NCI-H128 (cell line): Measurements from ENCODE around the gene C11orf42.
"Not testable (repeated sequence)": the region's sequence is repeated elsewhere in the genome, so short reads cannot be mapped to it uniquely, and the experiment has no call there.

ENCODE experiments used
- DNase-seq: peaks from one replicate; lab custom pipeline; 2025; ENCODE audit not compliant: unreplicated experiment; lab: John Stamatoyannopoulos, UW

The C11orf42 gene

DNA sequence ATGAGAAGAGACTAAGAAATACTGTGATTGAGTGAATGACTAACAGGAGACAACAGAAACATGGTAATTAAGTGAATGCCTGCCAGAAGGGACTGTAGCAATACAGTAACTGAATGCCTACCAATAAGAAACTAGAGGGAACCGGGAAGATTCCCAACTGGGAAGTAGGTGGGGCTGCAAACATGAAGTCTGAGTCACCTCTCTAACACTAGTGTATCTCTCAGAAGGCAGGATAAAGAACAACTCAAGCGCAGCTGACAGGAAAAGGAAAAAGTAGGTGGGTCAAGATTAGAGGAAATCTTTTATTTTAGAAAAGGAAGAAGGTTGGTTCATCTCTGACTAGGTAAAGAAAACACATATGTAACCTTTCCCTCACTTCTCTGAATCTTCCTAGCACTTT lies 14.0 kb downstream of the C11orf42 start:
- DNase-seq, result no peak

DNA sequence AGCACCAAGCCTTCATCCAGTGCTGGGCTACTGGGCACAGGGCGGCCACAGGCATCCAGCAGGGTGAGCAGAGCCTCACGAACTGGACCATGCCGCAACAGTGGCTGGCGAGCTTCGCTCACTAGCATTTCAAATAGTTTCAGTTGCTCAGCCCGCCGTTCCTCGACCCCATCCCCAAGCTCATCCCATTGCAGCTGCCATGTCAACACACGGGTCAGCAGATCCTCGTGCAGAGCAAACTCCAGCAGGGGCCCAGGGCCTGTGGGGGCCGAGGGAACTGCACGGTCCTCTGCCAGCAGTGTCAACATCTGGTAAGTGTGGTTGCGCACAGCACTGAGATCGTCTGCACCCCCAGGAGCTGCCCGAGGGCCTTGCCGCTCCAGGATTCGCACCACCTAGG lies 18.5 kb downstream of the C11orf42 start:
- DNase-seq, result no peak

DNA sequence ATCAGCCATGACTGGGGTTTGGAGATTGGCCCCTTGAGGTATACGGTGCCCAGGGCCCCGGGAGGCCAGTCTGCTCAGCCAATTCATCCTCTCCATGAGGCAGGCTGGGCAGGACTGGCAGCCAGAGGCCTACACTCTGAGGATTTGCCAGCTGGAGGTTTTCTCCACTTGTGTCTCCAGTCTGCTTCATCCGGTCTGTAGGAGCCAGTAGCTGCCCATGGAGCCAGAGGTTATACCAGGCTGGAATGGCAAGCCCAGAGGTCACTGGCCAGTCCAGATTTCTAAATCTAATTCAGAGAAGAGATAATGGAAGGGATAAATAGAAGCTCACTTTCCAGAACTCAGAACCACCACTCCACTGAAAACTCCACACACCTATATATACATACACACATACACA lies 19.1 kb downstream of the C11orf42 start:
- DNase-seq, result no peak

DNA sequence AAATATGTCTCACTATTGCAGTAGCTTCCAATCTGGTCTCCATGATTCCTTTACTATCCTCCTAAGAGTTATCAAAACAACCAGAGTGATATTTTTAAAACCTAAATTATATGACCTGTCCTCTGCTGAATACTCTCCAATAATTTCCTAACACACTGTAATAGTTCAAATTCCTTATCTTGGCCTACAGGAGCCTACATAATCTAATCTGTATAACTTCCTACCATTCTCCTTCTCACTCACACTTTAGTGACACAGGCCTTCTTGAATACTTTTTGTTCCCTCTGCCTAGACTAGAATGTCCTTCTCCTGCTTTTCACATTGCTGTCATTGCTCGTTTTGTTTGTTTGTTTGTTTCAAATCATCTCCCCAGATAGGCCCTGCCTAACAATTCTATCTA lies 19.7 kb downstream of the C11orf42 start:
- DNase-seq, result no peak

DNA sequence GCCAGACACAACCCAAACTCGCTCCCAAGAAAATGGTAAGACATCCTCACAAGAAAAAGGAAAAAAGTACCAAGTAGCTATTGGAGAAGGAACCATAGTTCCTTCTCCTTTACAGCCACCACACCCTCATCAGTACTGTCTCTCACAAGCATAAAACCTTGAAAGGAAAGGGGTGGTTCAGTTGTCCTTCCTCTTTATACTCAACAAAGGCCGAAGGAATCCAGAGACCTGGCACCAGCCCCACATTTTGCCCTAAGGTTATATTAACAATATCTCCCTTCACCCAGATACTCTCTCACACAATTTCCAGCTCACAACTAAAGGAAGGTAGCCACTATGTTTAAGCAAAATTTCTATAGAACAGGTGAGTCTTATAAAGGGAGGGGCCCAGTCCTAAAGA lies 20.5 kb downstream of the C11orf42 start:
- no peak for DNase-seq

DNA sequence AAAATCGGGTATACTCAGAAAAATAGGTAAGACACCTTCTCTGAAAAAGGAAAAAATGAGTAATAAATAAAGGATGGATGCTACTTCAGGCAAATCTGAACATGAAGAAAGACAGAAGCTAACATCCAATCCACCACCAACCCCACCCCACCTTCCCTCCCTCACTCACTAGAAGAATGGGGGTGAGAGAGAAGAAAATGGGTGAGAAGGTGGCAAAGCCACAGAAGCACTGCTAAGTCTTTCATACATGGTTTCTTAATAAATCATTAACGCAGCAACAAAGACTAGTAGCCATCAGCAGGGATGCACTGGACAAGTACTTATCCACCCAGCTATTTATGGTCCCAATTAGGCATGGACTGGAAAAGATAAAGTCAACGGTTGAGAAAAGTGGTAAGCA lies 23.2 kb downstream of the C11orf42 start:
- no peak for DNase-seq

DNA sequence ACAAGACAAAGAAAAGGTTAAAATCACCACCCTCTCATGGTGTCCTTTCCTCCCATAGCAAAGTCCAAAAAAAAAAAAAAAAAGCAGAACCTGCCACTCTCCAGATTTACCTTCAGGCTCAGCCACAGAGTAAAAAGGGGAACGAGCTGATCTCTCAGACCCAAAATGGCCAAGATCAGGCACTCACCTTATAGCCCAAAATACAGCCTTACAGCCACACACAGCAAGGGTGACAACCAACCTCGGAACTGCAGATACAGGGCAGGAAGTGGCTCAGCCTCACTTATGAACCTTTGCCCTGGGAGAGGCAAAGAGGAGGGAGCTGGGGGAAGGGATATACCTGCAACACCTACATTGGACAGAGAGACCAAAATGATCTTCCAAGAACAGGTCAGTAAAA lies 24.6 kb downstream of the C11orf42 start:
- no peak for DNase-seq

DNA sequence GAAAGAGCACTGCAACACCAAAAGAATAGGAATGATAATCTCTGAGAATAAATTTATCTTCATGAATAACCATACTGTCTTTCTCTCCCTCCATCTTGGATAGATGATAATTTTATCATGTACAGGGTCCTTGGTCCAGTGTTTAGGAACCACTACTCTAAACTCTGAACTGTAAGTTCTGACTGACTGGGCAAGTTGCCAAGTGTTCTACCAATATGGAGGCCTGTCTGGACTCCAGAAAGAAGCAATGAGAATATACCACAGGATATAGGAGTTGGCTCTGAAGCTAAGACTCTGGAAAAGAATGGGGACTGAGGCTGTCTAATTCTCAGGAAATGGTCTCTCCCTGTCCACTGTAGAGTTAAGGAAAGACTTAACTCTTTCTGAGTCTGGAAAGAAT lies 27.5 kb downstream of the C11orf42 start:
- DNase-seq, result no peak

DNA sequence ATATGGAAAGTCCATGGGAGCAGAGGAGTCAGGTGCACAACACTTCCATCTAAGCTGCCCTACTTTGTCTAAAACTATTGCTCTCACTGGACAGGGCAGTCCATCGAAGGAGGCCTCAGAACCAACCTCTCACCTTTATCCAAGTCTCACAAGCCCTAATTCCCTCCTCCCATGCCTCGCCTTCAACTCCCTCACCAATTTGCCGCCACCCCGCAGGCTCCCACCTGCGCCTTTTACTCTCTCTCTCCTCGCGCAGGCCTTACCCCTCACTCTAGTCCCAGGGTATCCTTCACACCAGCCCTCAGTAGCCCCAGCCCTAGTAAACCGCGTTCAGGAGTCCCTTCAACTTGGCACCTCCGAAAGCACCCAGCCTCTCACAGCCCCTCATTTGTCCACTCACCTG lies 28.6 kb downstream of the C11orf42 start:
- DNase-seq, result no peak

DNA sequence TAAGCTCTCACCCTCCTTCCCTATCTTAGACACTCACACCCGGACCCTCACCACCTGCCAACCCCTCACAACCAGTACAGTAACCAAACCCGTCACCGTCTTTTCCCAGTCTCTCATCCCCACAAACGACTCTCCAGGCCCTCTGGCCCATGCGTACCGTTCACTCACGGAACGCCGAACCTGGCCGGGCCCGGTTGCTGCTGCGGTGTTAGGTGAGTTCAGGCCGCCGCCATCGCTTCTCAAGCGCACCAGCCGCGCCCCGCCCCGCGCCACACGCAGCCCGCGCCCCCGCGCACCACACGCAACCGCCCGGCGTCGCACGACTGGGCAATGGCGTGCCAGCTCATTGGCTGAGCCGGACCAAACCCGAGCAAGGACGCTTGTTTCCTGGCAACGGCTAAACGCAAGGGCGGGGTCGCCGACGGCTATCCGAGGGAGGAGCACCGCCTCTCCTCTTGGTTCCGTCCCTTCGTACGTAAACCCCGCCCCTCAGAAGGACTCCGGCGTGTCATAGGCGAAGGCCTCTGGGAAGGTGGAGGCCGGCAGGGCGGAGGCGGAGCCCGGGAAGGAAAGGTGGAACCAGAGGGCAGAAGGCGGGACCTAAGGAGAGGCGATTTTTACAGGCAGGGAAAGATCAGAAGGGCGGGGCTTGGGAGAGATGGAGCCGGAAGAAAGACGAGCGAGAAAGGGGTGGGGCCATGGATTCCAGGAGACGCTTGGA lies 29.2 kb downstream of the C11orf42 start, which contains the start of gene FHIP1B:
TSS of gene FHIP1B (minus strand) at position 250 of the 721 bp plus-strand sequence. CDS start 10,120 bp downstream, outside the sequence.
- DNase-seq, result peak; percentile 97

DNA sequence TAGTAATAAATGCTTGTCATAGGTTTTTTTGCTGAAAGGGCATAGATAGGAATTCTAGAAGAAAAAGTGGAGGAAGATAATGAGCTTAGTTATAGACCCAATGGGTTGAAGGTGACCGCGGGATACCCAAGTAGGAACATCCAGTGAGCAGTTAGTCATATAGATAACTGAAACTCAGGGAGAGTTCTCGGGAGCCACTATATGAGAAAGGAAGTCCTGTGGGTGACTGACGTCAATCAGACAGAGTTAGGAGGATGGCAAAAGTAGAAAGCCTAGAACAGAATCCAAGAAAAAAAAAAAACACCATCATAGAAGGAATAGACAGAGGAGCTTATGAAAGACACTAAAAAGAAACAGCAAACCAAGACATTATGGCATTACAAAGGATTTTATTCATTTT lies 31.9 kb downstream of the C11orf42 start:
- no peak for DNase-seq

DNA sequence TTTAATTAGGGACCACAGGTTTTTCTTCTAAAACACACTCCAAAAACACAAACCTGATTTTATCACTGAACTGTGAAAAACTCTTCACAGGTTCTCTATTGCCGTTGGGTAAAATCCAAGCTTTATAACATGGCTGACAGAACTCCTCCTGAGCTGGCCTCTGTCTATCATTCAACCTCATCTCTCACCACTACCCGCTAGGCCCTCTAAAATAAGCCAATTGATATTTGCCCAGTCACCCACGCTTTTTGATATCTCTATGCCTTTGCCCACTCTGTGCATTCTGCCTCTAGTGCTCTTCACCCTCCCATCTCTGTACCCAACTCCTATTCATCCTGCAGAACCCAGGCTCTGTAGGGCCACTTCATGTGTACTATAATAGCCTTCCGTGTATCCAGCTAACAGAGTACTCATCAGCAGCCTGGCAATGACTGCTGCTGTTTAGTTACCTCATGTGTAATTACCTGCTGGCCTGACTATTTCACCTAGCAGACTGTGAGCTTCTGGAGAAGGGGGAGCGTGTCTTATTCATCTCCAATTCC lies 32.5 kb downstream of the C11orf42 start:
- no peak for DNase-seq

DNA sequence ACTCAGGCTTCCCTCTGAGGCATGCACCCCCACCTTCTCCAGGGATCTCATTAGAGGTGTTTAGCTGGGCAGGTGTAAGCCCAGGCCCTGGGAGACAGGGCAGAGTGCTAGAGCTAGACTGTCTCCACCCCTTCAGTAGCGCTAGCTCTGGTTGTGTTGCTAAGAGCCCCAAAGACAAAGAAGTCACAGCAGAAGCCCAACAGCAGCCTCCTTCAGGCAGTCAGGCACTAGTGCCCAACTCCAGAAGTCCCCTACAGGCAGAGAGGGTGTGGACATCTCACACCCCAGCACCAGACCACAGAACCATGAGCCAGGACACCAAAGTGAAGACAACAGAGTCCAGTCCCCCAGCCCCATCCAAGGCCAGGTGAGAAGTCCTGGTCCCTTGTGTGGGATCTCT lies 33.5 kb downstream of the C11orf42 start, which contains the start of gene CNGA4:
TSS of gene CNGA4 (plus strand) at position 188 of the 400 bp plus-strand sequence. CDS start at position 306, 118 bp downstream.
- DNase-seq, result no peak

DNA sequence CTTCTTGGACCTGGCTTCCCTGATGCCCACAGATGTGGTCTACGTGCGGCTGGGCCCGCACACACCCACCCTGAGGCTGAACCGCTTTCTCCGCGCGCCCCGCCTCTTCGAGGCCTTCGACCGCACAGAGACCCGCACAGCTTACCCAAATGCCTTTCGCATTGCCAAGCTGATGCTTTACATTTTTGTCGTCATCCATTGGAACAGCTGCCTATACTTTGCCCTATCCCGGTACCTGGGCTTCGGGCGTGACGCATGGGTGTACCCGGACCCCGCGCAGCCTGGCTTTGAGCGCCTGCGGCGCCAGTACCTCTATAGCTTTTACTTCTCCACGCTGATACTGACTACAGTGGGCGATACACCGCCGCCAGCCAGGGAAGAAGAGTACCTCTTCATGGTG lies 34.8 kb downstream of the C11orf42 start:
- no peak for DNase-seq

DNA sequence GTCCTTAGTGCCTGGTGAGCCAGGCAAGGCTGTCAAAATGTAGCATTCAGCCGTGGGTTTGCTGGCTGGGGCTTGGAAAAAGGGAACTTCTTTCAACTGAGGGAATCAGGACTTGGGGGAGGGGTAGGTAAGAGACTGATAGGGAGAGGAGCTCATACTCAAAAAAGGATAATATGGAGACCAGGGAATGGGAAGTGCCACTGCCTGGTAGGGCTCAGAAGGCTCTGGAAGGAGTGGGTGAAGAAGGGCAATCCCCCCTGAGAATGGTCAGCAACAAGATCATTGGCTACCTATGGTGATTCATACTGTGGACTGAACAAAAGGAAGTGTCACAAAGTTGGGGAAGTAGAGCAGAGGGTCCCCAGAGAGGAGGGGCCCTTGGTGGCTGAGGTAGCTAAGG lies 35.4 kb downstream of the C11orf42 start:
- DNase-seq, result no peak

DNA sequence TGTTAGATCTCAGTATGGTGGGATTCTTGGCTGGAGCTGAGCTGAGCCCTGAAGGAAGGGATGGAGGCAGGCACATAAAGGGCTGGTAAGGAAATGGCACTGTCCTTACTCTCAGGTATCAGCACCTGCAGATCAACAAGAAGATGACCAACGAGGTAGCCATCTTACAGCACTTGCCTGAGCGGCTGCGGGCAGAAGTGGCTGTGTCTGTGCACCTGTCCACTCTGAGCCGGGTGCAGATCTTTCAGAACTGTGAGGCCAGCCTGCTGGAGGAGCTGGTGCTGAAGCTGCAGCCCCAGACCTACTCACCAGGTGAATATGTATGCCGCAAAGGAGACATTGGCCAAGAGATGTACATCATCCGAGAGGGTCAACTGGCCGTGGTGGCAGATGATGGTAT lies 36.0 kb downstream of the C11orf42 start:
- no peak for DNase-seq

DNA sequence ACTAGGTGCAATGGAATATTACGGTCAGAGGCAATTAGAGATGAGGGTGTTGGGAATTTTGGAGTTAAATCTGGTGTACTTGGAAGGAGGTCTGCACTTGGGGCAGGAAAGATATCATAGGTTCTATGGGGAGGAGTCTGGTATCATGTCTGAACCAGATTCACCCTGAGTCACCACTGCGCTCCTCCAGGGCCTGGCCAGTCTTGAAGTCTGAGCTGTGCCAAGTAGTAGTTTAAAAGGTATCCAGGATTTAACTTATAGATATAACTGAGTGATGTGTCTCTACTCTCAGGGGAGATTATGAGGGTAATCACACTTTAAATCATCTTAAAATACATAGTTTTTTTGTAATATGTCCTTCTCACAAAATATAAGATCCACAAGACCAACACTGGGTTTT lies 40.2 kb downstream of the C11orf42 start:
- no peak for DNase-seq

DNA sequence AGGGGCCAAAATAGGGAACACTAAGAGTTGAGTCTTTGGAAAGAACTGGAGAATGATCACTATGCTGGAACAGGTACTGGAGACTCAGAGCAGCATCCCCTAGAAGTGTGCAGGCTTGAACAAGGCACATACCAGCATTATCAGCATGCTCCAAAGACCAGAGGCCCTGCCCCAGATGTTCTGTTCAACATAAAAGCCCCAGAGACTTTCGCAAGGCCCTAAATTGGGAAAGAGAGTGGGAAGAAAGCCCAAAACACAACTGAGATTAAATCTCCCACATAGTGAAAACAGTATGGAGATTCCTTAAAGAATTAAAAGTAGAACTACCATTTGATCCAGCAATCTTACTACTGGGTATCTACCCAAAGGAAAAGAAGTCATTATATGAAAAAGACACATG lies 42.9 kb downstream of the C11orf42 start:
- no peak for DNase-seq

DNA sequence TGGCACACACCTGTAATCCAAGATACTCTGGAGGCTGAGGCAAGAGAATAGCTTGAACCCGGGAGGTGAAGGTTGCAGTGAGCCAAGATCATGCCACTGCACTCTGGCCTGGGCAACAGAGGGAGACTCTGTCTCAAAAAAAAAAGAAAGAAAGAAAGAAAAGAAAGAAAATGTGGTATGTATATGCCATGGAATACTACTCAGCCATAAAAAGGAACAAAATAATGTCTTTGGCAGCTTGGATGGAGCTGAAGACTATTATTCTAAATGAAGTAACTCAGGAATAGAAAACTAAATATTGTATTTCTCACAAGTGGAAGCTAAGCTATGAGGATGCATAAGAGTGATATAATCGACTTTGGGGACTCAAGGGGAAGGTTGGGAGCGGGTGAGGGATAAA lies 43.5 kb downstream of the C11orf42 start:
- not testable (repeated sequence) for DNase-seq

DNA sequence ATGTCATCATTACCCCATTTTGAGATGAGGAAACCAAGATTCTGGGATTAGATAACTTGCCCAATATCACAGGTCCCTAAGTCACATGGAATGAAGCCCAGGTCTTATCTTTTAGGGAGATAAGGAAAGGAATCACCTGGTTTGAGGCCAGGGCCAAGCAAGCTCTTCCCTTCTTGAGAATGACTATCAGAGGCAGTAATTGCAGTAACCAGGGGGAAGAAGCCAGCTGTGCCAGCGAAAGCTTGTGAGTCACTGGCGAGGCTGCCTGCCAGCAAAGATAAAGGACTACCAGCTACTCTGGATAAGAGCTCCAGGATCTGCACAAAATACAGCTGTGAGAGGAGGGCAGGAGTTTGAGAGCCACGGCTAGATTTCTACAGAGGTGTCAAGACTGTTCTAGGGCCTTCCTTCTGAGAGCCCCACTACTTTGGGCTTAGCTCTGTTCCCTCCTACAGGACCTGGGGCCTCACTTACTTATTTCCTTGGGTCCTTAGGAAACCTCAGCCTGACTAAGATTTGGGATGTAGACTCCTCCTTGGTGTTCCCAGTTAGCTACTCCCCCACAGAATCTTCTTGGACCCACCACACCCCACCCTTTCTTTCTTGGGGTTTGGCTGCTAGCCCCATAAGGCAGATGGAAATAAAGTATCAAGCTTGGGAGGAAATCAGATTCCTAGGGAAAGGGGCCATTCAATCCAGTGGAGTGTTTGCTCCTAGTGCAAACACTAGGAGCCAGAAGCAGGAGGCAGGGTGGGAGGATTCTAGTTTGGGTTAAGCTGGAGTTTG lies 44.6 kb downstream of the C11orf42 start:
- DNase-seq, result no peak

DNA sequence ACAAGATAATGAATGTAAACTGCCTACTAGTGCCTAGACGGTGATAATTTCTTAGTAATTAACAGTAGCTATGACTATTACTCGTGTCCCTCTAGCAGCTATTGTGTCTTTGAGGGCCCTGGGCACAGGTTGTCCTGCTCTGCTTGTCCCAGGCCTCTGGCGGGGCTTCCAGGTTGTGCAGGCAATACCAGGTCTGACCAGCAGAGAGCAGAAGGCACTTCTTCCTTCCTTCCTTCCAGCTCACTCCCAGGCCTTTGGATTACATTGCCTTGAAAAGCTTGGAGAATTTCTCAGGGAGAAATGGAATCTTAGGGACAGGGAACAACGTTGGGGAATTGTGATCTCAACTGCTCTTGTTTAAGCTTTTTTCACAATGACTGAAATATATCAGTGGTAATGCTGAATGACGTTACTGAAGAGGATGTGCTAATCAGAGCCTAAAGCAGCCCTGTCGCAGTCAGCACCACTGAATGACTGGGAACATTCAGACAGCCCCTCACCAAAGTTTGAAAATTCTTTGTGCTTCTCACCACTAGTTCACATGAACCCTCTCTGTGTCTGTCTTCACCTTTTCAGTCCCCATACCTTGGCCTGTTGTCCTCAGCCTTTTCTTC lies 45.9 kb downstream of the C11orf42 start:
- peak; percentile 7 for DNase-seq
